H4 (cell line): ENCODE results near the gene SCN1A. TPM values are rescaled to one million over a fixed set of nuclear protein-coding genes. Genes with fewer than 3 reads are reported as not detected.
A peak's percentile ranks its signal among the peaks of the same experiment; 100 is the strongest.
"Not testable (repeated sequence)": the region's sequence is repeated elsewhere in the genome, so short reads cannot be mapped to it uniquely, and the experiment has no call there.

Source experiments
- DNase-seq: peaks from one replicate; pipeline ENCODE4 v3.0.0-alpha.2; 2015; ENCODE audit warnings: low spot score
- total RNA-seq: library from RNA; depleted of rRNA; stranded (reverse); fragments of >200 nt; shearing (Covaris generic); gene quantifications from 2 replicates; pipeline ENCODE4 v1.2.3, GENCODE V29; 2014; rRNA removed

The SCN1A gene
- total RNA-seq = 0.04 TPM in 1 of 2 replicates, not detected in the other

DNA sequence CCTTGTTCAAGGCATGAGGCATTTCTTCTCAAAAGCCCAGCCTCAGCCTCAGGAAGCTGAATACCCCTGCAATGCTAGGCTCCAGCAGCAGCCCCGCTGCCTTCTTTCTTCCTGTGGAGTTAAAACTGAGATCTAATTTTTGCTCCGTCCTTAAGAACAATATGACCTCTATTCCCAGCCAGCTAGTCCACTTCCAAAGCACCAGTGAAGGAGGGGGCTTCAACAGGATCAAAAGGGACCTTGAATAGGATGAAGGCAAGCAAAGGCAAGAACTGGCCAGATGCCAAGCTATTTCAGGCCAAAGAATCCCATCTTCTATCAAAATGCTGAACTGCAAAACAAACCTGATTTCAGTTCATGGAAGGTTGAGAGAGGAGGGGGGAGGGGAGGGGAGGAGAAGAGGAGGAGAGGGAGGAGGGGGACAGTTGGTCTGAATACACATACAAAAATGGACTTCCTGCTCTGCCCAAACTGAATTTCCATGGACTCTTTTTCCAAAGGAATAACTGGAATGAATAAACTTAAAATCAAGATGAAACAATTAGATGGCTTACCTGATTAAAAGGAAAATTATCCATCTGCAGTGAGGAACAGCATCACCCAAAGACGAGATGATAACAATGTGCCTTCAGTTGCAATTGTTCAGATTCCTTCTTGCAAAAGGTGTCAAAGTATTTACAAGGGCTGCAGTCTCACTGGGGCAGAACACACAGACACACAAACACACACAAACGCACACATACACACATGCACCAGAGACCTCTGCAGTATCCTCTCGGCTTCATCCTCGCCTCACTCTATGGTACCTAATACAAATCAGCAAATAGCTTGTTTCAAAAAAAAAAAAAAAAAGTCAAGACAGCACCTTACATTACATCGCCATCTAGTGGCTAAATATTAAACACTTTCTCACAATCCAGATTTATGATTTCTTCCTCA, at the start of gene SCN1A:
Gene SCN1A (minus strand): TSS at position 804 of the 939 bp plus-strand sequence. CDS start 54,399 bp downstream, outside the sequence.
- peak; percentile 54 for DNase-seq

DNA sequence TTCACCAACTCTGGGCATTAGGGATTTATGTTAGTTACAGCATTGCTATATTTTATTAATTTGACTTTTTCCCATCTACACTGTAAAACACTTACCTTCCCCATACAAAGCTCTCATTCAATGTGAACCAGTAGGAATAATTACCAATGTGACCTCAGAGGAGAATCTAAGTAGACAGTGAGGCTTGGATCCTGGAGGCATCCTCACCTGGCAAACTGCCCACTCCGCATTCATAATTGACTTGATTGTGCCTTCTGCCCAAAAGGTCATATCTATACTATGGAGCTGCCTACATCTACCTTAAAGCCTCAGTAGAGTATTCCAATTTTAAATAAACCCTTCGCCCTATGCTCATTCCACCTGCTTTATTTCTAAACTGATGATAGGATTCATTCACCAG, 45.4 kb upstream of the SCN1A start:
- DNase-seq = no peak

DNA sequence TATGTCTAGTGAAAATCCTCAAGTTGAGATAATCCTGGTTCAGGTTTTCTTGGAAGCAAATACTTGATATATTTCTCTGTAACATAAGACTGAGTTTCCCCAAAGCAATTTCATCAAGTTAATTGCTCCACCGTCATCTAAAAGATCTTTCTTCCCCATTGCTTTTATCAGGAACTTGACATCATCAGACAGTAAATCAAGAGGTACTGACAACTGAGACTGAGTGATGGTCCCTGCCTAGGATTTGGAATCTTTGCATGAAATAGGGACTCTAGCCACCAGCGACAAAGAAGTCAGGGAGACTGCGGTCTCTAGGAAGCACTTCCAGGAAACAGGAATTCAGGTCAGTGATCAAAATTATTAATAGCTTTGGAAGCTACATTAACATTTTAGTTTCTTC, 43.4 kb upstream of the SCN1A start:
- no peak for DNase-seq

DNA sequence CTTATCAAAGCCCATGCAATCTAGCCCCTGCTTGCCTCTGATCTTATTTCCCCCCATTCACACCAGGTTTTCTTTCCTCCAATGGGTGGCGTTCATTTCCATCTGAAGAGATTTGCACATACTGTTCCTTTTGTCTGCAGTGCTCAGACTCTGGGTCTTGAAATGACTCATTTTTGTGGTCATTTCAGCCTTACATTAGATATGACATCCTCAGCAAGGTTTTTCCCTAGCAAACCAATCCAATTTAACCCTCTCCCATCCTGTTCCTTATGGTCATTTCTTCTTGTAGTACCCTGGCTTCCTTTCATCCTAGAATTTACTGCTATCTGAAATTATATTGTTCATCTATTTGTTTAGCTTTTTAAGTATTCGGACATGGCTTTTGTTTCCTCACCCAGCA, 42.5 kb upstream of the SCN1A start:
- DNase-seq = peak; percentile 58

DNA sequence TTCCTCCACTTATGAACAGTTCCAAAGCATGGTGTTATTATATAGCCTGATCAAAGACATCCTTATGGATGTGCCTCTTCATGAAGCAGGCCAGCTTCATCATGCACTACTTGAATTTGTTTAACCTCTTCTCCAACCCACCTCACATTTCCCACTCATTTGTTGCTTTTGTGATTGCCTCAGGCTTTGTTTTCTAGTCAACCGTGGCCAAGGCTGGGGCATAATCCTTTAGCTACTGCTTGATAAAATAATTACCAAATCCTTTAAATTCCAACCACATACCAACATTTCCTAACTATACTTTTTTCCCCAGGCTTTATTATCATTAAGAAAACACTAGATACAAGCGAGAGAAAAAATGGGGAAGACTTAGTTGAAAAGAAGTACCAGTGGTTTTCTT, 39.6 kb upstream of the SCN1A start:
- DNase-seq = peak; percentile 26

DNA sequence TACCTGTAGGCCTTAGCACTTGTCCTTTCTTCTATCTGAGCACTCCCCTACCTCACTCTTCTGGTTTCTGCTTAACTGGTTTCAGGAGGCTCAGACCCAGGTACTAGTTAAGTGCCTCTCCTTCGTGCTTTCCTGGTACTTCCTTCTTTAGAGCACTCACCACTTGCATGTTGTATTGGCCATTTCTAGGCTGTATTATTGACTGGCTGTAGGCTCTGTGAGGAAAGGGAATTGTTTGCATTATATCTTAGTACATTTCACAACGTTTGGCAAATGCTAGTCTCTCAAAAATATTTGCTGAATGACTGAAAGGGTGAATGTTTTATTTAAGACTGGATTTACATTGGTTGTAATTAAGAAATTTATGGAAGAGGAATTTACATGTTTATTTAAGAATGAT, 36.0 kb upstream of the SCN1A start:
- DNase-seq = no peak

DNA sequence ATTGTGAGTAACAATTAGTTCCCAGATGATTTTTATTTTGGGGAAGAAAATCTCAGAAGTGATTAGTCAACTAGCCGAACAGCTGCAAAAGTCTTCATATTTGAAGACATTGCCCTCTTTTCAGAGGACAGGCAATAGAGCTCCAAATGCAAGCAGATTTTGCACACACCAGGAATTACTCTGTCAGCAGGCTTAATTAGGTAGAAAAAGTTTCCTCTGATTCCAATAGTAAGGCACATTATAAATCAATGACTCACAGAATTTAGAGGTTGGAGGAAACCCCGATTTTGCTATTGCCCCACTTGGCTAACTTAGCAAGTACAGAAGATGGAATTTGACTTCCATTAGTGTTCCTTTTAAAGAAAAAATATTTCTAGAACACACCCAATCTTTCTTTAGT, 30.7 kb upstream of the SCN1A start:
- DNase-seq = no peak

DNA sequence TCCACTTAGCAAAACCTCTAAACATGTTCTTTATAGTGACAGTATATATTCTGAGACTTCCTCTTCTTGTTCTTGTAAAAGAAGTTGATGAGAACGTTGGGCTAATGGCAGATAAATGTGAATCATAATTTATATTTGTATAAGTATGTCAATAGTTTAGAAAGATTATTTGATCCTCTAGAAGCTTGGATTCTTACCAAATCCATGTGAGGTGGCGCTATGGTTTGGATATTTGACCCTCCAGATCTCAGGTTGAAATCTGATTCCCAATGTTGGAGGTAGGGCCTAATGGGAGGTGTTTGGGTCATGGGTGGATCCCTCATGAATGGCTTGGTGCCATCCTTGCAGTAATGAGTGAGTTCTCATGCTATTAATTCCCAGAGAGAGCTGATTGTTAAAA, 29.8 kb upstream of the SCN1A start:
- no peak for DNase-seq

DNA sequence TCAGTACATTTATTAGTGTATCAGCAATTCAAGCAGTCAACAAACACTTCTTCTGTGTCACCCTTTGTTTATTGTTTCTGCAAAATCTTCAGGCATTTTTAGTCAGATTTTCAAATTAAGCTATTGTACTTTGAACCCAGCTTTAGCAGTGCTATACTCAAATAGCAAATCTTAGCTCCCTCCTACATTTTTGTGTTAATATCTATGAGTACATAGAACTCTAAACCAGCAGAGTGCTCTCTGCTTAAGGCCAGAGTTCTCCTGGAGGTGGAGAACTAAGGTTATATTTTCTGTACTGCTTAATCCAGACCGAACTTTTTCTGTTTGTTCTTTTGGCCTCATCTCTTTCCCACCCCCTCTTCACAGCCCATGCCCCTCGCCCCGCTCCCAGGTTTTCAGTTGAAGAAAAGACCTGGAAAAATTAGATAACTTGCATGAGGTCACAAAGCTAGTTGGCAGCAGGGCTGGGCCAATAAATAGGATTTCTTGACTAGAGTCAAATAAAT, 29.2 kb upstream of the SCN1A start:
- DNase-seq = no peak

DNA sequence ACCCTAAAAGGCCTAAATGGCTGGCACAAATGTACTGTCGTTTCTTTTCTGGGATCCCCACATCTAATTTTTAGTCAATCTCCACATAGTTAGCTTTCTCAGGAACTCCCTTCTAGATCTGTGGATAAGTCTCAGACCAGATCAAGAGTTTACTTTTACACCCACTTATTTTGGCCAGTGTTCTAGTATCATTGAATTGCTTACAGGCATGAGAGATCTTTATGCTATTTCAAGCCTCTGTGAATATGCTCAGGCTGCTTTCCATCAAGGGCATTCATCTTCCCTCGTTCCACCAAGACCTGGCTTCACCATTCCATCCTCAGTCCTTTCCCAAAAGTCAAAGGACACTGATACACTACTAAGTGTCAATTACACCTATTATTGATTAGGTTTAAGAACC, 27.8 kb upstream of the SCN1A start:
- no peak for DNase-seq

DNA sequence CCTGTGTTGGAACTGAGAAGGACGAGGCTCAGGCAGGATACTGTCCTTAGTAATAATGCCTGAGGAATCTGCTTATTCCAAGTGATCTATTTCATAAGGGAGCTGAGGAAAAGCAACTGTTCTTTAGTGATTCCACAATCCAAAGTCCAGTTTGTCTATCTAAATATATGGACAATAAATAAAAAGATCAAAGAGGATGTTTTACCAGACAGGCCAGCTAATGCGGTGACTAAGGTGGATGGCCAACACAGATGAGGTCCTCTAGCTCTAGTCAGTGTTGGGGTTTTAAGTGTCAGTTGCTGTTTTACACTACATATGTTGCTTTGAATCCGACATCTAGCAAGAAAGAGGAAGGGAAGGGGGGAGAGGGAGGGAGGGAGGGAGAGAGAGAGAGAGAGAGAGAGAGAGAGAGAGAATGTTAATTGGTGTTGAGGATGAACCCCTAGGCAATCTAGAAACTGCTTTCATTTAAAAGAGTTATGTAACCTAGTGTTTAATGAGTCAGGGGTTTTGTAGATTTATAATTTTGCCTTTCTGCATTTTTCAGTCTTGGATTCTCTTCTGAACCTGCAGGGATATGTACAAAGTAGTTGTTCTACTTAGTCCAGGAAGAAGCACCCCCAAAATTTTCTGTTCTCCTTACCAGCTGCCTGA, 27.0 kb upstream of the SCN1A start:
- no peak for DNase-seq

DNA sequence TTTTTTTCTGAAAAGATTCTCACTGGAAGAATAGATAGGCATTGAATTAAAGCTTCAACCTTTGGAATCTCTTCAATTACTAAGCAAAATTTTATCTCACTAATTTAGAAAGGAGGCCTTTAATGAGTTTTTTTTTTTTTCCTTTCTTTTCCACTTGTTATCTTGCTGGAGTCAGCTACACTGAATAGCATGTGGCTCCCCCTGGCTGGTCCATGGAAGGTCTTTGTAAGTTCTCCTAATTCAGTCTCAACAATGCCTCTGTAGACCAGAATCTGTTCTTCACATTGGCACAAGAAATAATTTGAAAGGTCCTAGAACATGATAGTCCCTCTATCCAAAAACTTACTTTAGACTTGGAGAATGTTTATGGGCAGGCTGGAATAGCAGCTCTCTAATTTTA, 24.2 kb upstream of the SCN1A start:
- DNase-seq = no peak

DNA sequence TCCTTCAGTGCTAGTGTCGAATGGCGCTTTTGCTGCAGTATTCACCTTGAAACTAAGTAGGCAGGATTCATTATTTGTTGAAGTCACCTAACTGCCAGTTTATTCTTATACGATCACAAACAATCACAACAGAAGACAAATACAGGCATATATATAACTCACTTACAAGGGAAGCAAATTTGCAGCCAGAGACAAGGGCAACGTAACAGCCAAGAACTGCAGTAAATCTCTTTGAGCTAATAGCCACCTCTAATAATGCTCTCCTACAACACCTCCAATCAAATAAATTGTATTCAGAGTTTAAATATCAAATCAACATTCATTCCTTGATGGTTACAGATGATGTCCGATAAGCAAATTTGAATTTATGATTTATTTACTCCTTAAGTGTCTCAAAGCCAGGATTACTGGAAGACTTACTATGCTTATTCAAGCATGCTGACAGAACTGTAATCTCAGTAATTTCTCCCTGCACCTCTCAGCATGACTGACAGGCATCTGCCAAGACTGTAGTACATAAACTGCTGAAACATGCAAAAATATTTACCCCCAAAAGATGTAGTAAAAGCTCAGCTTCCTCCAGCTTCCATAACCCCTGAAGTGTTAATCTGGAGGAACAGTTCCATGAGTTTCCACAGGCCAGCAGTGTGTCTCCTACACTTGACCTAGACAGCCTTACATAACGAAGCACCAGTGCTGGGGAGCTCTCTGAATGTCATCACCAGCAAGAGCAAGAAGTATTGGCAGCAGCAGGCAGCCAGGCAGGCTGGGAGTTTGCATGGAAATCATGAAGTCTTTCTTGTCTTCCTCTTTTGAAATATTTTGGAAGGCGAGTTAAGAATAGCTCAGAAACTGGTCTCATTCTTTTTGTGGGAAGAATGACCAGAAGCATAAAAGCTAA, 20.9 kb upstream of the SCN1A start:
- DNase-seq = no peak

DNA sequence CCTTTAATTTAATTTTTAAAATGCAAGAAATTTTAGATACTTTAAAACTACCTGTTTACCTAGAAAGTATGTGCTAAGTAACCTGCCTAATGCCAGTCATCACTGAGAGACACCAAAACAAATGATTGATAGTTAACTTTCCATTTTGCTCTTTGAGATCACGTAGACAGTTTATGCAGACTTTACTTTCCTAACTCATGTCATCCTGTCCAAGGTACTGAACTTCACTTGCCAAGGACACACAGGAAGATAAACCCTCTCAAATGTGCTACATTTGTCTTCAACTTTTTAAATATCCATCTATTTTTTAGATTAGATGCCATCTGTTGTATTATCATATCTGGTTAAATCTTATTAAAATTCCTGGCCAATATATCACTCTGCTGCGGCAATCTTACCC, 20.1 kb upstream of the SCN1A start:
- DNase-seq = no peak

DNA sequence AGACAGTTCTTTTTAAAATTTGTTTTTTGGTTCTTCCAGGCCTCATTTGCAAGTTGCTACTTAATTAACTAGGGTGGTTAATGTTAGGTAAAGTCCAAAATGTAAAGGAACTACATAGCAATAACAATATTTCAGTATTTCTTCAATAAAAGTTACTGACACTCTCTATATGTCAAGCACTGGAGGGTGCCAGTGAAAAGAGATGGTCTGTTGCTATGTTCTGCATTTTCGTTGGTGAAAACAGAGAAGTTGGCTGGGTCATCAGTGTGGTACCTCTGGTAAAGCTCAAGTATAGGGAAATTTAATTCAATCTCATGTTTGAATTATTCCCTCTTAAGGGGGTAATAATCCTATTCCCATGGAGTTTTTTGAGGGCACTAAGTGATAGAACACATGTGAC, 16.3 kb upstream of the SCN1A start:
- DNase-seq = no peak

DNA sequence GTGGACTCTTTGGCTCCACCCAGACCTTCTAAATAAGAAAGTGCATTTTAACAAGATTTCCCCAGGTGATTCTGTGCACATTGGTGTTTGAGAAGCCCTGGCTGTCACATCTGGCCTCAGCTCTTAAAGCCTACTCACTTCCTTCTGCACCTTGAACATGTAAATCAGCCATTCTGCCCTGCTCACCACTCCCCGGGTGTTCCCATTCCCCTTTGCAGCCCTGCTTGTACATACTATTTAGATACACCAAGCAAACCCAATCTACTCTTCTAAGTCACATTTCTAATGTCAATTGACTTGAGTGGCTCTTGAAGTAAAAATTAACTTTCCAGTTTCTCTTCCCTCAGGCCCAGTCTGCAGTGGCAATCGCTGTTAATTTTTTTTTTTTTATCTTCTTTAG, 13.1 kb upstream of the SCN1A start:
- no peak for DNase-seq

DNA sequence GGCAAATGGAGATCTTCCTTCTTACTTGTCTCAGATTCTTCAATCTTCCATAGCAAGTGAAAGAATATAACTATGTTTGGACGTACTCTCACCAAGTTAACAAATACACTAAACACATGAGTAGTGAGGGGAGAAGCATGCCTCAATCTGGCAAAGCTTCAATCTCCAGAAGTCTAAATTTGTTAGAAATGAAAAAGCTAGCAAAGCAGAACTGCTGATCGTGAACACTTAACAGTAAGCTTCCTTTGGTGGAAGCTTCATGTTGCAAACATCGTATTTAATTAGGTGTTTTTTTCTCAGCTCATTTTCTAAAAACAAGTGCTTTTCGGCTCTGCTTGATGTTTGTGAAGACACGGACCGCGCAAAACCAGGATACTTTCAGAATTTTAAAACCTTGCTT, 12.7 kb upstream of the SCN1A start:
- no peak for DNase-seq

DNA sequence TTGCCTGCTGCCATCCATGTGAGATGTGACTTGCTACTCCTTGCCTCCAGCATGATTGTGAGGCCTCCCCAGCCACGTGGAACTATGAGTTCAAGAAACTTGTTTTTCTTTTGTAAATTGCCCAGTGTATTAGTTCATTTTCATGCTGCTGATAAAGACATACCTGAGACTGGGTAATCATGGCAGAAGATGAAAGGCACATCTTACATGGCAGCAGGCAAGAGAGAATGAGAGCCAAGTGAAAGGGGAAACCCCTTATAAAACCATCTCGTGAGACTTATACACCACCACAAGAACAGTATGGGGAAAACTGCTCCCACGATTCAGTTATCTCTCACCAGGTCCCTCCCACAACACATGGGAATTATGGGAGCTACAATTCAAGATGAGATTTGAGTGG, 11.7 kb upstream of the SCN1A start:
- not testable (repeated sequence) for DNase-seq

DNA sequence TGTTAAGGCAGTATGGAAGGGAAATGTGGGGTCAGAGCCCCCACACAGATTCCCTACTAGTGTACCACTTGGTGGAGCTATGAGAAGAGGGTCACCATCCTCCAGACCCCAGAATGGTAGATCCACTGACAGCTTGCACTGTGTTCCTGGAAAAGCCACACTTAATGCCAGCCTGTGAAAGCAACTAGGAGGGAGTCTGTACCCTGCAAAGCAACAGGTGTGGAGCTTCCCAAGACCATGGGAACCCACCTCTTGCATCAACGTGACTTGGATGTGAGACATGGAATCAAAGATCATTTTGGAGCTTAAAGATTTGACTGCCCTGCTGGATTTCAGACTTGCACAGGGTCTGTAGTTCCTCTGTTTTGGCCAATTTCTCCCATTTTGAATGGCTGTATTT, 10.8 kb upstream of the SCN1A start:
- no peak for DNase-seq

DNA sequence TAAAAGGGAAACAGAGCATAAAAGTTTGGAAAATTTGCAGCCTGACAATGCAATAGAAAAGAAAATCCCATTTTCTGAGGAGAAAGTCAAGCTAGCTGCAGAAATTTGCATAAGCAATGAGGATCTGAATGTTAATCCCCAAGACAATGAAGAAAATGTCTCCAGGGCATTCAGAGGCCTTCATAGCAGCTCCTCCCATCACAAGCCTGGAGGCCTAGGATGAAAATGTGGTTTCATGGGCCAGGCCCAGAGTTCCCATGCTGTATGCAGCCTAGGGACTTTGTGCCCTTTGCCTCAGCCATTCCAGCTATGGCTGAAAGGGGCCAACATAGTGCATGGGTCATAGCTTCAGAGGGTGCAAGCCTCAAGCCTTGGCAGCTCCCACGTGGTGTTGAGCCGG, 10.3 kb upstream of the SCN1A start:
- DNase-seq = no peak

DNA sequence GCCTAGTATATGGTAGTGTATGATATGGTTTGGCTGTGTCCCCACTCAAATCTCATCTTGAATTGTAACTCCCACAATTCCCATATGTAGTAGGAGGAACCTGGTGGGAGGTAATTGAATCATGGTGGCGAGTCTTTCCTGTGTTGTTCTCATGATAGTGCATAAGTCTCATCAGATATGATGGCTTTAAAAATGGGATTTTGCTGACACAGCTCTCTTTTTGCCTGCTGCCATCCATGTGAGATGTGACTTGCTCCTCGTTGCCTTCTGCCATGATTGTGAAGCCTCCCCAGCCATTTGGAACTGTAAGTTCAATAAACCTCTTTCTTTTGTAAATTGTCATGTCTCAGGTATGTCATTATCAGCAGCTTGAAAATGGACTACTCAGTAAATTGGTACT, 9.5 kb upstream of the SCN1A start:
- no peak for DNase-seq

DNA sequence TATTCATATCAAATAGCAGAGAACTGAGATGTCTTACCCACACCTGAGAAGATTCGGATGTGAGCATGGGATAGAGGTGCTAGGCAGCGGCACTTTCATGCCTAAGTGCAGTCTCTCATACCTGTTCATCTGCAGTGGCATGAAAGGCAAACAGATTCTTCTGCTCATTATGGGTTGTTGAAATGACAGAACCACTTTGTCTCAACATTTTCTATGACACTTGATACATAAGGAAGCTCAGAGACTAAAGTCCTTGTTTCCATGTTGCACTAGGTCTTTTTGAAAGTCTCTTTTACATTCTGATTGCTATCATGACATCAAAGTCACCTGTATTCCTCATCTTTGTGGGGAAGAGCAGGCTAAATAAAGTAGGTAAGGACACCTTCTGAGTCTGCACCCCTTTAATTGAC, 8.0 kb upstream of the SCN1A start:
- DNase-seq = no peak
